Stimulated activated naive CD8-positive, alpha-beta T cell treated with anti-CD3 and anti-CD28 coated beads, Interleukin-15, Interleukin-2, amounts not matched to agents 100 ng/mL and 50 ng/mL, for 24 hours (primary cell): ENCODE measurements around the gene HYAL1.

Source experiments
- H3K27ac Mint-ChIP-seq: one replicate; pipeline ENCODE4 v1.8.0; 2021; ENCODE audit warnings: mild to moderate bottlenecking, mixed read lengths
- H3K27me3 Mint-ChIP-seq: one replicate; pipeline ENCODE4 v1.8.0; 2021; ENCODE audit warnings: mixed read lengths
- H3K36me3 Mint-ChIP-seq: one replicate; pipeline ENCODE4 v1.8.0; 2021; ENCODE audit warnings: low read depth, mixed read lengths
- H3K4me1 Mint-ChIP-seq: one replicate; pipeline ENCODE4 v1.8.0; 2021; ENCODE audit warnings: low read depth, mixed read lengths
- H3K4me3 Mint-ChIP-seq: one replicate; pipeline ENCODE4 v1.8.0; 2021; ENCODE audit warnings: mild to moderate bottlenecking, mixed read lengths
- H3K9me3 Mint-ChIP-seq: one replicate; pipeline ENCODE4 v1.8.0; 2021; ENCODE audit warnings: mixed read lengths

The HYAL1 gene

GRCh38 chr3:50324351-50325112, 21.2 kb upstream of the HYAL1 start:
- Mint-ChIP-seq H3K4me1 (peaks cover 43% of the 10 kb centered on the region), H3K27me3 (no peaks in the 10 kb centered on the region), H3K9me3 (no peaks in the 10 kb centered on the region), H3K27ac (peak overlapping the region; percentile 21), H3K4me3 (no peak overlapping the region), H3K36me3 (peaks cover 3% of the 10 kb centered on the region)

- peaks cover 4% of the 10 kb centered on the region for H3K36me3 Mint-ChIP-seq
- H3K4me1 Mint-ChIP-seq = peaks cover 48% of the 10 kb centered on the region
- no peaks in the 10 kb centered on the region for H3K9me3 Mint-ChIP-seq
- no peak overlapping the region for H3K27ac Mint-ChIP-seq
- no peaks in the 10 kb centered on the region for H3K27me3 Mint-ChIP-seq
- H3K4me3 Mint-ChIP-seq = no peak overlapping the region
Measured at GRCh38 chr3:50323614-50324199, 20.3 kb upstream of the HYAL1 start.

GRCh38 chr3:50323092-50323600, 19.8 kb upstream of the HYAL1 start:
- Mint-ChIP-seq H3K27ac (peak overlapping the region; percentile 58), H3K9me3 (no peaks in the 10 kb centered on the region), H3K27me3 (no peaks in the 10 kb centered on the region), H3K36me3 (peaks cover 8% of the 10 kb centered on the region), H3K4me3 (no peak overlapping the region), H3K4me1 (peaks cover 48% of the 10 kb centered on the region)

GRCh38 chr3:50322386-50323091, 19.2 kb upstream of the HYAL1 start, which contains the start of gene HYAL2:
Gene HYAL2, minus strand, starts transcription at chr3:50322745. Its CDS starts 2,256 bp downstream, at chr3:50320489.
- Mint-ChIP-seq H3K9me3 (no peaks in the 10 kb centered on the region), H3K27ac (peak within 1 kb of the TSS; percentile 93), H3K4me1 (peaks cover 47% of the 10 kb centered on the region), H3K27me3 (no peaks in the 10 kb centered on the region), H3K36me3 (peaks cover 8% of the 10 kb centered on the region), H3K4me3 (peak within 1 kb of the TSS; percentile 91)

GRCh38 chr3:50322115-50322385, 18.7 kb upstream of the HYAL1 start:
- Mint-ChIP-seq H3K4me1 (peaks cover 43% of the 10 kb centered on the region), H3K27ac (no peak overlapping the region)

GRCh38 chr3:50321336-50322114, 18.2 kb upstream of the HYAL1 start:
- no peaks in the 10 kb centered on the region for H3K27me3 Mint-ChIP-seq
- H3K4me3 Mint-ChIP-seq = peak overlapping the region; percentile 91
- H3K4me1 Mint-ChIP-seq = peaks cover 44% of the 10 kb centered on the region
- peak overlapping the region; percentile 93 for H3K27ac Mint-ChIP-seq
- H3K36me3 Mint-ChIP-seq = peaks cover 8% of the 10 kb centered on the region
- no peaks in the 10 kb centered on the region for H3K9me3 Mint-ChIP-seq

More at GRCh38 chr3:50322115-50322385, 18.7 kb upstream of the HYAL1 start:
- no peaks in the 10 kb centered on the region for H3K27me3 Mint-ChIP-seq
- no peak overlapping the region for H3K4me3 Mint-ChIP-seq
- H3K9me3 Mint-ChIP-seq = no peaks in the 10 kb centered on the region
- peaks cover 8% of the 10 kb centered on the region for H3K36me3 Mint-ChIP-seq

- H3K27ac Mint-ChIP-seq = peak overlapping the region; percentile 40
- no peaks in the 10 kb centered on the region for H3K9me3 Mint-ChIP-seq
- peaks cover 8% of the 10 kb centered on the region for H3K36me3 Mint-ChIP-seq
- peaks cover 44% of the 10 kb centered on the region for H3K4me1 Mint-ChIP-seq
- H3K27me3 Mint-ChIP-seq = no peaks in the 10 kb centered on the region
- peak overlapping the region; percentile 91 for H3K4me3 Mint-ChIP-seq
Measured at GRCh38 chr3:50320853-50321335, 17.5 kb upstream of the HYAL1 start.

GRCh38 chr3:50319894-50320625, 16.7 kb upstream of the HYAL1 start:
- Mint-ChIP-seq H3K36me3 (peaks cover 8% of the 10 kb centered on the region), H3K9me3 (no peaks in the 10 kb centered on the region), H3K27ac (no peak overlapping the region), H3K27me3 (no peaks in the 10 kb centered on the region), H3K4me3 (peak overlapping the region; percentile 91), H3K4me1 (peaks cover 44% of the 10 kb centered on the region)

- Mint-ChIP-seq H3K27me3 (no peaks in the 10 kb centered on the region), H3K36me3 (peaks cover 8% of the 10 kb centered on the region), H3K9me3 (no peaks in the 10 kb centered on the region), H3K27ac (no peak overlapping the region), H3K4me1 (peaks cover 37% of the 10 kb centered on the region), H3K4me3 (peak overlapping the region; percentile 26)
Measured at GRCh38 chr3:50319181-50319893, 16.0 kb upstream of the HYAL1 start.

GRCh38 chr3:50318615-50319014, 15.2 kb upstream of the HYAL1 start:
- Mint-ChIP-seq H3K4me3 (no peak overlapping the region), H3K9me3 (no peaks in the 10 kb centered on the region), H3K27me3 (no peaks in the 10 kb centered on the region), H3K36me3 (peaks cover 8% of the 10 kb centered on the region), H3K4me1 (peaks cover 37% of the 10 kb centered on the region), H3K27ac (no peak overlapping the region)

- Mint-ChIP-seq H3K36me3 (peaks cover 8% of the 10 kb centered on the region), H3K9me3 (no peaks in the 10 kb centered on the region), H3K4me1 (peaks cover 37% of the 10 kb centered on the region), H3K27me3 (no peaks in the 10 kb centered on the region), H3K27ac (no peak overlapping the region), H3K4me3 (no peak overlapping the region)
Measured at GRCh38 chr3:50318163-50318562, 14.8 kb upstream of the HYAL1 start.

GRCh38 chr3:50317300-50317699, 13.9 kb upstream of the HYAL1 start:
- peaks cover 8% of the 10 kb centered on the region for H3K36me3 Mint-ChIP-seq
- H3K9me3 Mint-ChIP-seq = no peaks in the 10 kb centered on the region
- peaks cover 37% of the 10 kb centered on the region for H3K4me1 Mint-ChIP-seq
- no peak overlapping the region for H3K4me3 Mint-ChIP-seq
- H3K27me3 Mint-ChIP-seq = no peaks in the 10 kb centered on the region
- H3K27ac Mint-ChIP-seq = no peak overlapping the region

GRCh38 chr3:50316657-50317242, 13.4 kb upstream of the HYAL1 start:
- Mint-ChIP-seq H3K4me1 (peaks cover 37% of the 10 kb centered on the region), H3K27ac (no peak overlapping the region), H3K9me3 (no peaks in the 10 kb centered on the region), H3K27me3 (no peaks in the 10 kb centered on the region), H3K4me3 (no peak overlapping the region), H3K36me3 (peaks cover 8% of the 10 kb centered on the region)
